ENCODE results near the gene THBS4. TPM values are rescaled to one million over a fixed set of nuclear protein-coding genes. Genes with fewer than 3 reads are reported as not detected.

The THBS4 gene
- total and polyA plus RNA-seq, 9 of the 15 experiments (the other 6 are each of a cell fraction or from before 2014, with no cell fraction given) = 0.07 to 0.08 TPM; not detected in 7

- no peak overlapping the region for H2AFZ ChIP-seq (ENCODE audit: low read depth, low read length)
- no peak for TF ChIP-seq TEAD4 (IDR thresholded peaks at IDR 0.05; ENCODE audit: low read length)
- no peak for TF ChIP-seq TEAD4 (CRISPR knock-in tag; IDR thresholded peaks at IDR 0.05; ENCODE audit: borderline replicate concordance)
- no peak for TF ChIP-seq BDP1 (IDR thresholded peaks at IDR 0.05; ENCODE audit: insufficient read depth, insufficient read length)
- no peak for TF ChIP-seq MCM7 (IDR thresholded peaks at IDR 0.05)
- TF ChIP-seq NCOA2 (IDR thresholded peaks at IDR 0.05; ENCODE audit: partially characterized antibody in 2 of 2) = no peak
- ATAC-seq = no peak
- peaks cover 4 to 12% of the 10 kb centered on the region in 2 experiments; a peak in 4 of 5 replicates for H3K27me3 ChIP-seq (ENCODE audit: control insufficient read depth in 2 of 2, insufficient read depth in 2 of 2, low read length in 2 of 2)
- H3K9me1 ChIP-seq (ENCODE audit: control insufficient read depth, insufficient read depth, low read length) = no peaks in the 10 kb centered on the region
- 0% methylated on average over 1 of the region's 1 CpG for WGBS (ENCODE audit: insufficient coverage, low coverage, missing lambda C conversion rate)
- H3K4me2 ChIP-seq (ENCODE audit: insufficient read depth, low read length) = no peak overlapping the region
- no peaks in the 10 kb centered on the region for H3K36me3 ChIP-seq (ENCODE audit: control insufficient read depth, insufficient read depth, low read length)
- H3K27ac ChIP-seq (ENCODE audit: extremely low read depth, low read depth, low read length) = no peak overlapping the region
- no peak for DNase-seq (ENCODE audit: extremely low read depth in 1 of 4, low spot score in 3 of 4)
- H3K4me3 ChIP-seq = no peak overlapping the region
- no TSS peak for BruUV-seq (replicated peaks)
- no peaks in the 10 kb centered on the region for H4K20me1 ChIP-seq (replicated peaks; ENCODE audit: control insufficient read depth, insufficient read depth, low read length)
- H3K9ac ChIP-seq (ENCODE audit: insufficient read depth in 1 of 2, low read depth in 2 of 2, low read length in 2 of 2) = no peak overlapping the region
- no peaks in the 10 kb centered on the region for H3K79me2 ChIP-seq (ENCODE audit: control insufficient read depth, insufficient read depth, low read length)
- no peaks in the 10 kb centered on the region for H3K9me3 ChIP-seq (replicated peaks; ENCODE audit: control insufficient read depth, insufficient read depth, low read depth, low read length)
- intact Hi-C loops (cut with micrococcal nuclease) (no loop called here), in situ Hi-C loops (cut with MboI) (no loop called here)
- no peaks in the 10 kb centered on the region for H3K4me1 ChIP-seq (replicated peaks in 1 of 2; ENCODE audit: control insufficient read depth in 2 of 2, insufficient read depth in 2 of 2, low read length in 2 of 2)
- FAIRE-seq = no peak
- POLR2A ChIA-PET = no interaction called here
- CTCF ChIA-PET (ENCODE audit: low intra/inter-chr PET ratio) = no interaction called here
Measured at GRCh38 chr5:79999722-80000121, 35.4 kb upstream of the THBS4 start.

GRCh38 chr5:80002677-80003076 is 32.5 kb upstream of the THBS4 start:
- 0% methylated on average over 1 of the region's 1 CpG for WGBS (ENCODE audit: insufficient coverage, low coverage, missing lambda C conversion rate)
- H2AFZ ChIP-seq (ENCODE audit: low read depth, low read length) = no peak overlapping the region
- H3K27ac ChIP-seq (ENCODE audit: extremely low read depth, low read depth, low read length) = no peak overlapping the region
- H3K4me2 ChIP-seq (ENCODE audit: insufficient read depth, low read length) = no peak overlapping the region
- no peaks in the 10 kb centered on the region for H3K9me3 ChIP-seq (replicated peaks; ENCODE audit: control insufficient read depth, insufficient read depth, low read depth, low read length)
- FAIRE-seq (no peak), DNase-seq (ENCODE audit: extremely low read depth in 1 of 4, low spot score in 3 of 4) (no peak), ATAC-seq (no peak)
- H4K20me1 ChIP-seq (replicated peaks; ENCODE audit: control insufficient read depth, insufficient read depth, low read length) = no peaks in the 10 kb centered on the region
- no TSS peak for BruUV-seq (replicated peaks)
- intact Hi-C loops (cut with micrococcal nuclease) (no loop called here), in situ Hi-C loops (cut with MboI) (no loop called here)
- H3K4me1 ChIP-seq (replicated peaks in 1 of 2; ENCODE audit: control insufficient read depth in 2 of 2, insufficient read depth in 2 of 2, low read length in 2 of 2) = no peaks in the 10 kb centered on the region
- no peaks in the 10 kb centered on the region for H3K36me3 ChIP-seq (ENCODE audit: control insufficient read depth, insufficient read depth, low read length)
- ChIA-PET CTCF (ENCODE audit: low intra/inter-chr PET ratio) (interaction anchor here (0.6 kb wide), 1 partner anchor 821 kb away, joined by 5 read pairs; no protein-coding TSS in a partner anchor), POLR2A (interaction anchor here (0.9 kb wide), 1 partner anchor 31 kb away, joined by 3 read pairs; no protein-coding TSS in a partner anchor)
- no peak overlapping the region for H3K9ac ChIP-seq (ENCODE audit: insufficient read depth in 1 of 2, low read depth in 2 of 2, low read length in 2 of 2)
- H3K4me3 ChIP-seq = no peak overlapping the region
- H3K79me2 ChIP-seq (ENCODE audit: control insufficient read depth, insufficient read depth, low read length) = no peaks in the 10 kb centered on the region
- no peaks in the 10 kb centered on the region for H3K9me1 ChIP-seq (ENCODE audit: control insufficient read depth, insufficient read depth, low read length)
- H3K27me3 ChIP-seq (ENCODE audit: control insufficient read depth in 2 of 2, insufficient read depth in 2 of 2, low read length in 2 of 2) = peaks cover 10 to 13% of the 10 kb centered on the region in 2 experiments; a peak in 4 of 5 replicates
- no peak for TF ChIP-seq ZBTB9 (CRISPR knock-in tag; IDR thresholded peaks at IDR 0.05)
- no peak for TF ChIP-seq ZNF212 (CRISPR knock-in tag; IDR thresholded peaks at IDR 0.05)
- TF ChIP-seq ETV6 (IDR thresholded peaks at IDR 0.05; ENCODE audit: borderline replicate concordance in 1 of 2, low read depth in 2 of 2, low read length in 1 of 2) = no peak
- no peak for TF ChIP-seq ETV6 (CRISPR knock-in tag; IDR thresholded peaks at IDR 0.05; ENCODE audit: borderline replicate concordance)
- no peak for TF ChIP-seq ZFP36 (IDR thresholded peaks at IDR 0.05; ENCODE audit: low read depth, low read length, partially characterized antibody)
- TF ChIP-seq SMARCC2 (IDR thresholded peaks at IDR 0.05; ENCODE audit: low read depth) = no peak
- no peak for TF ChIP-seq RFX1 (IDR thresholded peaks at IDR 0.05)
- no peak for TF ChIP-seq CBX5 (IDR thresholded peaks at IDR 0.05; ENCODE audit: borderline replicate concordance, low read depth)
- TF ChIP-seq TAF9B (IDR thresholded peaks at IDR 0.05; ENCODE audit: partially characterized antibody) = no peak
- no peak for TF ChIP-seq ZFP1 (CRISPR knock-in tag; IDR thresholded peaks at IDR 0.05)
